OCI-LY3 (cell line): ENCODE results near the gene IGF2BP3.

Experiments used
- EZH2phosphoT487 ChIP-seq: fragments of 200-600 bp; shearing (Covaris generic); IDR thresholded peaks from 2 replicates; pipeline ENCODE4 v1.6.1; 2018; ENCODE audit warnings: antibody characterized with exemption, mixed run types, low read depth
- TF ChIP-seq, protein P1 (sequence below): fragments of 200-600, 300-600 bp; sonication (generic); IDR thresholded peaks from 2 replicates; pipeline ENCODE4 v1.5.1; 2014; ENCODE audit warnings: antibody characterized with exemption, low read length, low read depth

DNA sequence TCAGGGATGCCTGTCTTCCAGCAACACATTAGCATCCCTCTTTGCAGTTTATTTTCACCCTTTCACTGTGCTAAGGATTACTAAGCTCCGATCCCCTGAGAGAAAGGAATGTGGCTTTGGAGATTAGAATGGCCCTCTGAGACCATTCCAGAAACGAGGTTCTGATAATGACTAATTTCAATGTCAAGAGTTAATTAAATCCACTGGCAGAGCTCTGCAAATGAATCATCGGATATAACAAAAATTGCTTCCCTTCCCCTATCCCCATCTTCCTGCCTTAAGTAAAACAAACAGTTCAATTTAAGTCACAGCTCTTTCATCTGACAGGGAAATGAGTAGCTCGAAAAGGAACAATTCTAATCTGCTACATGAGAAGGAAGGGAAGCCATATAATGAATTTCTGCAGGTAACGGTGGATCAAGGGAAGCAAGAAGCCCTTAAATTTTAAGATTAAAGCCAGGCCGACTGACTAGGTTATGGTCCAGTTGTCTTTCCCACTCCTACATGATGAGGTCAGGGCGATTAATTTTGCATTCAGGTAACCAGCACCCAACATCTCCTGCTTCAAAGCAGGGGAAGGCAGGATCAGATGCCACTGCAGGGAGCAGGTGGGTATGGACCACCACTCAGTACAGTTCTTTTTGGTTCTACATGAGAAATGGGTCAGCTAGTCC is 120.7 kb downstream of the IGF2BP3 start:
- TF ChIP-seq, protein P1, sequence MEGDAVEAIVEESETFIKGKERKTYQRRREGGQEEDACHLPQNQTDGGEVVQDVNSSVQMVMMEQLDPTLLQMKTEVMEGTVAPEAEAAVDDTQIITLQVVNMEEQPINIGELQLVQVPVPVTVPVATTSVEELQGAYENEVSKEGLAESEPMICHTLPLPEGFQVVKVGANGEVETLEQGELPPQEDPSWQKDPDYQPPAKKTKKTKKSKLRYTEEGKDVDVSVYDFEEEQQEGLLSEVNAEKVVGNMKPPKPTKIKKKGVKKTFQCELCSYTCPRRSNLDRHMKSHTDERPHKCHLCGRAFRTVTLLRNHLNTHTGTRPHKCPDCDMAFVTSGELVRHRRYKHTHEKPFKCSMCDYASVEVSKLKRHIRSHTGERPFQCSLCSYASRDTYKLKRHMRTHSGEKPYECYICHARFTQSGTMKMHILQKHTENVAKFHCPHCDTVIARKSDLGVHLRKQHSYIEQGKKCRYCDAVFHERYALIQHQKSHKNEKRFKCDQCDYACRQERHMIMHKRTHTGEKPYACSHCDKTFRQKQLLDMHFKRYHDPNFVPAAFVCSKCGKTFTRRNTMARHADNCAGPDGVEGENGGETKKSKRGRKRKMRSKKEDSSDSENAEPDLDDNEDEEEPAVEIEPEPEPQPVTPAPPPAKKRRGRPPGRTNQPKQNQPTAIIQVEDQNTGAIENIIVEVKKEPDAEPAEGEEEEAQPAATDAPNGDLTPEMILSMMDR: no peak
- no peak for TF ChIP-seq EZH2phosphoT487
